Left renal cortex interstitium (tissue), 4 donors: ENCODE results near the gene BTRC. TPM values are rescaled to one million over a fixed set of nuclear protein-coding genes. Genes with fewer than 3 reads are reported as not detected.
A peak's percentile ranks its signal among the peaks of the same experiment; 100 is the strongest.
"Not testable (repeated sequence)": the region's sequence is repeated elsewhere in the genome, so short reads cannot be mapped to it uniquely, and the experiment has no call there.

Experiments used
- DNase-seq, 4 donors: peaks; one replicate each; pipeline ENCODE4 v3.0.0-alpha.2; 2013; ENCODE audit warnings: low read depth in 4 of 4, low spot score in 2 of 4, missing footprints in 1 of 4
- polyA plus RNA-seq, 4 donors: library from polyadenylated mRNA; unstranded; fragments of 120-200 nt; gene quantifications; one replicate each; pipeline ENCODE4 v1.2.1, GENCODE V29; 2013; ENCODE audit not compliant: insufficient read length in 4 of 4

BTRC gene
- polyA plus RNA-seq, 4 donors = 17.1 to 29.8 (median 26.4) TPM

DNA sequence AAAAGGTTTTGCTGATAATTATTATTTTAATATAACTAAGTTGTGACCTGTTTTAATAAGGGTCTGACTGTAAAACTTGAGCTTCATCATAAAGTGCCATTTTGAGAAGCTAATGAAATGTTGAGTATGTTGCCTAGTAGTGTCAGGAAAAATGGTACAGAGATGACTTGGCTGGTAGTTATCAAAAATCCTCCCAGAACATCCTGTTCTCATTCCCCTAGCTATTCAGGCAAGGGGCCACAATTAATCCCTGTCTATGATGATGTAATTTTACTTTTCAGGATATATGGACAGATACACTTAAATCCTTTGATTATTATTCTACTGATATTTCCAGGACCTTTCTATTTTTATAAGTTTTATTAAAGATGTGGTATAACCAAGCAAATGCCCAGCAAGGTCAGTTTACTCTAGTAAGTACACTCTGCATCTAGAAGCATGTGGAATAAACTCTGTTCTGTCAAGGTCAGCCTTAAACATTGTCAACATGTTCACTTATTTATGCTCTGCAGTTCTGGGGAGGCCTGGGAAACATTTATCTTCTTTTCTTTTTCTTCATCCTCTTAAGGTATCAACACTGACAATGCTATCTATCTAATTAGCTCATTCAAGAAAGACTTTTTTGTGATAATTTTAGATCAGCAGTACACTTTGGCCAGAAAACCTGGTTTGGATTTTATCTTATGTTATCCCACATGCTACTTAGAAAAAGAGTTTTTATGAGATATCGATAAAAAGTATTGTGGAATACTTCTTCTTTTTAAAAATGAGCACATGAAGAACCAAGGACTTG, 32.1 kb downstream of the BTRC start:
- no peak for DNase-seq

DNA sequence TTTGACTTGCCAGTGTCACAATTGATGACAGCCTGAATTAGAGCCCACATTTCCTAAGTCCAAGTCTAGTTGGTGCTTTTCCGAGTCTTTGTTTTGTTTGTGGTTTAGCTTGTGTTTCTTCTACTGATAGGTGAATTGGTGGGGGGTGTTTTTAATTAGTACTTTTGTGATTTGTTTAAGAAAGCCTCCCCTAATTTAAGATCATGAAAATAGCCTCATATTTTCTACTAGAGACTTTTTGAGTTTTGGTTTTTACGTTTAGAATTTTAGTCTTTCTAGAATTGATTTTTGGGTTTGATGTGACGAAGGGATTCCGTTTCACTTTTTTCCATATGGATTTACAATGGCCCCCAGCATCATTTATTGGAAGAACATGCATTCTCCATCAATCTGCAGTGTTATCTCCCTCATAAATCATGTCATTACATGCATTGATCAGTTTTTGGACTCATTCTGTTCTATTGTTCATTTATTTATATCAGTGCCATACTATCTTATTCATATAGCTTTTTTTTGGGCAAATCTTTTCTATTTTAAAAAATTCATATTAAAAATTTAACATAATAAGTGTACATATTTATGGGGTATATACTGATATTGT, 32.8 kb downstream of the BTRC start:
- DNase-seq = no peak

DNA sequence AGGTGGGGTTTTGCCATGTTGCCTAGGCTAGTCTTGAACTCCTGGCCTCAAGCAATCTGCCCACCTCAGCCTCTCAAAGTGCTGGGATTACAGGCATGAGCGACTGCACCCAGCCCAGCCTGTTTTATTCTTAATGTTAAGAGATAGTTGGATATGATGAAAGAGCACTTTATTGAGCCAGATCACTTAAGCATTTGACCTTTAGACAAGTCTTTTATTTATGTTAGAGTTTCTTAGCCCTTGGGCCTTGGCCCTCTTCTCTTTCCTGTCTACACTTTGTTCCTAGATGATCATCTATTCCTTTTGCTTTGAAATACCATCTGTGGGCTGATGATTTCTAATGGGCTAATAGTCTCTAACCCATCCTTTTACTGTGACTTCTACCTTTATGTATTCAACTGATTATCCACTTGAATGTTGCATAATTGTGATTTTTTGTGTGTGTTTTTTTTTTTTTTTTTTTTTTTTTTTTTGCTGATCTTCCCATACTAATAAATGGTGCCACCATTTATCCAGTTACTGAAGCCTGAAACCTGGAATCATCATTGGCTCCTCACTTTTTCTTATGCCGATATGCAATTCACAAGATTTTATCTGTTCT, 34.8 kb downstream of the BTRC start:
- no peak for DNase-seq

DNA sequence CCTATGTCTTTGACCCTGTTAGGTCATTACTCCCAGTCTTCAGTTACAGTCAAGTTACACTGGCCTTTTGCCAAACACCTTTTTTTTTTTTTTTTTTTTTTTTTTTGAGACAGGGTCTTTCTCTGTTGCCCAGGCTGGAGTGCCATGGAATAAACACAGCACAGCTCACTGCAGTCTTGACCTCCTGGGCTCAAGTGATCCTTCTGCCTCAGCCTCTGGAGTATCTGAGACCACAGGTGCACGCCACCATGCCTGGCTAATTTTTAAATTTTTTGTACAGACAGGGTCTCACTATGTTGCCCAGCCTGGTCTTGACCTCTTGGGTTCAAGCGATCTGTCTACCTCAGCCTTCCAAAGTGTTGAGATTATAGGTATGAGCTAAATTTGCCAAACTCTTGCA, 35.6 kb downstream of the BTRC start:
- not testable (repeated sequence) for DNase-seq

DNA sequence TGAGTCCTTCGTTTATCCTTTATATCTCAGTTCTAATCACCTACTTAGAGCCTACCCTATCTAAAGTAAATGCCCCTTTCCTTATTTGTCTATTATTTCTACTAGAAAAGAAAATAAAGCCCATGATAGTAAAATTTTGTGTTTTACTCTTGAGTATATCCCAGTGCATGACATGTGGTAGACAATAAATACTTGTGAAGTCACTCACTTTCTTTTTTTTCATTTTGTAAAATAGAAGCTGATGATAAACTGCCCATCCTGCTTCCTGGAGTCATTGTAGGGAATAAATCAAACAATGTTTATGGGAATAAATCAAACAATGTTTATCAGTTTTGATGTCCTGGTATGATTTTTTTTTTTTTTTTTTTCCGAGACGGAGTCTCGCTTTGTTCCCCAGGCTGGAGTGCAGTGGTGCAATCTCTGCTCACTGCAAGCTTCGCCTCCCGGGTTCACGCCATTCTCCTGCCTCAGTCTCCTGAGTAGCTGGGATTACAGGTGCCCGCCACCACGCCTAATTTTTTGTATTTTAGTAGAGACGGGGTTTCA, 36.1 kb downstream of the BTRC start:
- no peak for DNase-seq

DNA sequence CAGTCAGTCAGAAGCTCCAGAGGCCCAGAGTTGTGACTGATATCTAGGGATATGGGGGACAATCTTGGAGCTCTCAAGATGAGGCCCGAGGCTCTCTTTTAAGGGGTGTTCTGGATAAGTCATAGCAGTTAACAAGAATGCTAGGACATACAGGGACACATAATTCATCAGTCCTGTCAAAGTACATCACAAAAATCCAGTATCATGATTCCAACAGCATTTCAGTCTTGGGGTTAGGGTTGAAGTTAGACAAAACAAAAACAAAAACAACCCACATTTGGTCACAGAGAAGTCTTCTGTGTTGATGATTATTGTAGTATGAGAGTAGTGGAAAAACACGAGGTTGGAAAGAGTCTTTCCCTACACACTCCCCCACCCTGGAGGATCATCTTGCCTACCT, 39.4 kb downstream of the BTRC start:
- no peak for DNase-seq

DNA sequence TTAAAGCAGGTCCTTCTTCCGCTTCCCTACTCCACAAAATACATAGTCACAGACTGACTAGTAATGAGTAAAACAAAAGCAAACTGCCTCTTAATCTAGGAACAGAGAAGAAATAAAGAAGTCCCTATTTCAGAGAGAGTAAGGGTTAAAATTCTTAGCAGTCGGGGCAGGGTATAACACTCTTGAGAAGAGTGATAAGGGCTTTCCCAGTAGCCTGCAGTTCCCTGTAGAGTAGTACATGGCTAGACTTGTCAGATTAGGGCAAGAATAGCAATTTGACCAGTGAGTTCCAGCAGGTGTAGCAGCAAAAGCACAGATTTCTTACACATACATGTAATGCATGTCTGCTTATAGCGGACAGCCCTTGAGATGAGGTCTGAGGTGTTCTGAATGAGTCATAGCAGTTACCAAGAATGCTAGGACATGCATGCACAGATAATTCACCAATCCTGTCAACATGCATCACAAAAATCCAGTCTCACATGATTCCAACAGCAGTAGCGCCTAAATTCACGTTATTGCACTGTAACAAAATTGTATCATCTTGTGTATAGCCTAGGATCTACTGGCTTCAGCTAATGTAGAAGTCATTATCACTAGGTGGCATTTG, 40.7 kb downstream of the BTRC start:
- no peak for DNase-seq

DNA sequence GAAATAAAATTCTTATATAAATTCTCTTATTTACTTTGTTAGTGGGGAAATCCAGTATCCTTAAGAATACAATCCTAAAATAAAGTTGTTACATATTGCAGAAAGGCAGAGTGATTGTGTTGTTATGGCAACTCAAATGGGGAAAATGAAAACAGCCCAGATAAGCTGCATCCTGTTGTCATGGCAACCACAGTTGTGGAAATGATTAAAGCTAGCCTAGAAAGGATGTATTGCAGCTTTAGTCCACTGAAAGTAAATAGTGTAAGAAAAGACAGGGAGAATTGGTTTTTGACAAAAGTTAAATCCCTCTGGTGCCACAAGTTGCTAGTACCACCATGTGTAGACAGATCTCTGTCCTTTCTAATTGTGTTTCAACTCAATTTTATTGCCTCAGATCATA, 43.2 kb downstream of the BTRC start:
- peak in 3 of 4 donors; percentile 16 to 32 (median 25) for DNase-seq

DNA sequence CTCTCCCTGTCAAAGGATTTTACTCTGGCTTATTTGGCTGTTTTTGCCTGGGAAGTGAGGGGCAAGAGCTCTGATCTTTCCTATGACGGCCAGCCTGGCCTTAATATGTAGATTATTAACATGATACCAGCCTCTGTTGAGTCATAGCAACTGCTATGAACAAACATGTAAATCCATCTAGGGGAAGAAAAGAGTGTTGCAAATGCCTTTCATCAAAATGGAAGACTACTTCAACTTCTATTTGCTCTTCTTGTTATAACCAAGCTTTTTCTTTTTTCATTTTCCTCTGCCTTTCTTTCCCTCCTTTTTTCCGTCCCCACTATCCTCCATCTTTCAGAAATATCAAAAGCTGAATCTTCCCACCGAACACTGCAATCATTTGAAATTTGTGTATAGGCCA, 46.6 kb downstream of the BTRC start:
- no peak for DNase-seq

DNA sequence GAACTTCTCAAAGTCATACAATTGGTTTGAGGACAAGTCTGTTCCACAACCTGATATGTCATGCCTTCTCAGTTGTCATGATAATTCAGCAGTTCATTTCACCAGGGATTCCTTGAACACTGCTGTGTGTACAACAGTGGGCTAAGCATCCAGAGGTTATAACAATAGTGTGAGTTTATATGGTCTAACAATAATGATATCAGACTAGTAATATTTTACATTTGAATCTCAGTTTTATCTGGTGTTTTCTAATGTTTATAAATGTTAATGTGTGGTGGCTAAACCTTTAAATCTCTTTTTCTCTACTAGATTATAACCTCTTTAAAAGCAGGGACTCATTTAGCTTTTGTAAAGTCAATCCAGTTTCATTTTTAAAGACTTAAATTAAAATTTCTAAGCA, 48.7 kb downstream of the BTRC start:
- no peak for DNase-seq

DNA sequence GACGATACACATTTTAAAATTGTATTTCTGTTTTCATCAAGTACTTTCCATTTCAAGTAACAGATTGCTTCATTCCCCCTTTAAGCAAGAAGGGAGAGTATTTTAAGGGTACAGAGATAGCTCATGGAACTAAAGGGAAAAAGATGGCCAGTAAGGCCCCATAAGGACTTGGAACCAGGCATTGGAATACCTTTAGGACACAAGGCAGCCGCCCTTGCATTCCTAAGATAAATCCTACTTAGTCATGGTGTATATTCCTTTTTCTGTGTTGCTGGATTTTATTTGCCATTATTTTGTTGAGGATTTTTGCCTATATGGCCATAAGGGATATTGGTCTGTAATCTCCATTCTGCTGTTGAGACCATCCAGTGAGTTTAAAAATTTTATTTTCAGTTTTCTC, 49.2 kb downstream of the BTRC start:
- no peak for DNase-seq

DNA sequence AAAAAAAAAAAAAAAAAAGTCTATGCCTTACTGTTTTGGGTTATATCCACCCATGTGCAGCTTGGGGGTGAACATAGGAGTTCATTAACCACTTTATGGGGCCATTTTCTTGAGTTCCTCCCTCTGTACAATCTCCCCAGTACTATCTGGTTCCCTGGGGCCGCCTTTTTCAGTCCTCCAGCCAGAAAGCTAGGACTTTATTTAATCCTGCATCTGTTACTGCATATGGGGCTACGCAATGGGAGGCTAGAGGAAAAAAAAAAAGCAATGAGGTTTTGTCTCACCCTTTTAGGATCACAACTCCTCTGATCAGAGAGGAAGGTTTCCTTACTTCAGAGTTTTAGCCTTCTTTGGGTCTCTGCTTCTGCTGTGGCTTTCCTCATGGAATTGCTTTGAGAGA, 51.0 kb downstream of the BTRC start:
- no peak for DNase-seq

DNA sequence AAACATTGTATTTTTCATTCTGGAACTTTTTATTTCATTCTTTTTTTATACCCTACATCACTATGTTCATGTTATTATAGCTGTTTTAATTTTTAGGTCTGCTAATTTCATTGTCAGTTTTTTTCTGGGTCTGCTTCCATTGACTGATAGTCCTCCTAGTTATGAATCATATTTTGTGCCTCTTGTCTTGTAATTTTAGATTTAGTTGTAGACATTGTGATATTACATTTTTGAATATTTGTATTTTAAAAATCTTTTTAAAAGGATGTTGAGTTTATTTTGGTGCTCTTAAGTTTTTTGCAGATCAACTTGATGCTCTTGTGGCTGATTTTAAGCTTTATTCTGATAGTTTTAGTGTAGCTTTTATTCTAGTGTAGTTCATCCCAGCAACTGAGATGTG, 57.6 kb downstream of the BTRC start:
- DNase-seq = no peak

DNA sequence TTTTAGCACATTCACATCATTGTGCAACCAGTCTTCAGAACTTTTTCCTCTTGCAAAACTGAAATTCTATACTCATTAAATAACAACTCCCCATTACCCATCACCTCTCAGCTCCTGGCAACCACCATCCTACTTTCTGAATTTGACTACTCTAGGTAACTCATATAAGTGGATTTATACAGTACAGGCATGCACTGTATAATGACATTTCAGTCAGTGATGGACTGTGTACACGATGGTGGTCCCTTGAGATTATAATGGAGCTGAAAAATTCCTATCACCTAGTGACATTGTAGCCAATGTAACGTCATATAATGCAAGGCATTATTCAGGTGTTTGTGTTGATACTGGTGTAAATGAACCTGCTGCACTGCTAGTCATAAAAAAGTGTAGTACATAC, 60.1 kb downstream of the BTRC start:
- DNase-seq = no peak

DNA sequence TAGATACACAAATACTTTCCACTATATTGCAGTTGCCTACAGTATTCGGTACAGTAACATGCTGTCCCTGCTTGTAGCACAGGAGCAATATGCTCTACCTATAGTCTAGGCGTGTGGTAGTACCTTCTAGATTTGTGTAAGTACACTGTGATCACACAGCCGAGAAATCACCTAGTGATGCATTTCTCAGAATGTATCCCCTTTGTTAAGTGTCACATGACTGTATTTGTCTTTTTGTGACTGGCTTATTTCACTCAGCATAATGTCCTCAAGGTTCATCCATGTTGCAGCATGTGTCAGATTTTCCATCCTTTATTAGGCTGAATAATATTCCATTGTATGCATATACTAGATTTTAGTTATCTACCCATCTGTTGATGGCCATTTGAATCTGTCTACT, 61.9 kb downstream of the BTRC start:
- no peak for DNase-seq

DNA sequence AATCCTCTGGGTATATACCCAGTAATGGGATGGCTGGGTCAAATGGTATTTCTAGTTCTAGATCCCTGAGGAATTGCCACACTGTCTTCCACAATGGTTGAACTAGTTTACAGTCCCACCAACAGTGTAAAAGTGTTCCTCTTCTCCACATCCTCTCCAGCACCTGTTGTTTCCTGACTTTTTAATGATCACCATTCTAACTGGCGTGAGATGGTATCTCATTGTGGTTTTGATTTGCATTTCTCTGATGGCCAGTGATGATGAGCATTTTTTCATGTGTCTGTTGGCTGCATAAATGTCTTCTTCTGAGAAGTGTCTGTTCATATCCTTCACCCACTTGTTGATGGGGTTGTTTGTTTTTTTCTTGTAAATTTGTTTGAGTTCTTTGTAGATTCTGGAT, 68.0 kb downstream of the BTRC start:
- DNase-seq = not testable (repeated sequence)

DNA sequence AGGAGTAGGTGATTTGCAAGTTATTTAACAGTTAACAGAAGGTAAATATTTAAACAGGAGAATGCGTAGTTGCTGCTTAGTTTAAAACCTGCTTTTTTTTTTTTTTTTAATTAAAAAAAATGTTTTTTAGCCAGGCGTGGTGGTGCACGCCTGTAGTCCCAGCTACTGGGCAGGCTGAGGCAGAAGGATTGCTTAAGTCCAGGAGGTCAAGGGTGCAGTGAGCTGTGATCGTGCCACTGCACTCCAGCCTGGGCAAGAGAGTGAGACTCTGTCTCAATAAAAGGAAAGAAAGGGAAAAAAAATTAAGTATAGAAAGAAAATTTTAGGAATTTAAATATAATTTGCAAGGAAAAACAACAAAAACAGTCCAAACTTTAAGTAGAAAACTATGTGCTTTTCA, 71.6 kb downstream of the BTRC start:
- DNase-seq = no peak

DNA sequence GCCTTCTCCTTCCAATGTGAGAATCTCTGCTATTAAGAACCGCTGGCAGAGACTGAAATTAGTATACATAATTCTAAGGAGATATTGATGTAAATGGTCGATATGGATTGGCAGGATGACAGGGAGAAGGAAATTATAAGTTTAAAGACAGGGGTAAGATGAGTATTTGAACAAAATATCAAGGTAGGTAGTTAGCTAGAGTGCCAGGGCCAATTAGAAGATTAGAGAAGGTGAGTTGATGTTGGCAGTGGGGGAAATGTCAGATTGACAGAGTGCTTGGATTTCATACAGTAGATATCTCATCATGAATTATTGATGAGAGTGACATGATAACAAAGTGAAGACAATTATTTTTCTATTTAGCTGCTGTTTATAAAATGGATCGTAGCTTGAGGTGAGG, 74.1 kb downstream of the BTRC start:
- no peak for DNase-seq

DNA sequence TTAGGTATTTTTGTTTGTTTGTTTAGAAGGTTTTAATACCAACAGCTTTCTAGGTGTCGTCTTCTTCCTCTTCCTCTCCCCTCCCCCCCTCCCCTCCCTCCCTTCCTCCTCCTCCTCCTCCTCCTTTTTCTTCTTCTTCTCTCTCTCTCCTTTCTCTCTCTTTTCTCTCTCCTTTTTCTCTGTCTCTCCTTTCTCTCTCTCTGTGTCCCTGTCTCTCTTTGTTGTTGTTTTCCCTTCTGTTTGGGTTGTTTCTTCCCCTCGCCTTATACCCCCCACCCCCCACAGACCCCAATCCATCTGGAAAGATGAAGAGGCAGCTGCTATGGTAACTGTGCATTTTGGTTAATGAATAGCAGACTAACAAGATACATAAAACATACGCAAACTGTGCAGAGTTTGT, 75.5 kb downstream of the BTRC start:
- DNase-seq = no peak

DNA sequence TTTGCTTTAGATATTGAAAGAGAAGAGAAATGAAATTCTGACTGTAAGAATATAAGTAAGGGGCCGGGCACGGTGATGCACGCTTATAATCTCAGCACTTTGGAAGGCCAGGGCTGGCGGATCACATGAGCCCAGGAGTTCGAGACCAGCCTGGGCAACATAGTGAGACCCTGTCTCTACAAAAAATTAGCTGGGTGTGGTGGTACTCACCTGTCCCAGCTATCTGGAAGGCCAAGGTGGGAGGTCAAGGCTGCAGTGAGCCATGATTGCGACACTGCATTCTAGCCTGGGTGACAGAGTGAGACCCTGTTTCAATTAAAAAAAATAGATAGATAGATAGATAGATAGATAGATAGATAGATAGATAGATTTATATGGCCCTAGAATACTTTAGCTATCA, 82.3 kb downstream of the BTRC start:
- no peak for DNase-seq

DNA sequence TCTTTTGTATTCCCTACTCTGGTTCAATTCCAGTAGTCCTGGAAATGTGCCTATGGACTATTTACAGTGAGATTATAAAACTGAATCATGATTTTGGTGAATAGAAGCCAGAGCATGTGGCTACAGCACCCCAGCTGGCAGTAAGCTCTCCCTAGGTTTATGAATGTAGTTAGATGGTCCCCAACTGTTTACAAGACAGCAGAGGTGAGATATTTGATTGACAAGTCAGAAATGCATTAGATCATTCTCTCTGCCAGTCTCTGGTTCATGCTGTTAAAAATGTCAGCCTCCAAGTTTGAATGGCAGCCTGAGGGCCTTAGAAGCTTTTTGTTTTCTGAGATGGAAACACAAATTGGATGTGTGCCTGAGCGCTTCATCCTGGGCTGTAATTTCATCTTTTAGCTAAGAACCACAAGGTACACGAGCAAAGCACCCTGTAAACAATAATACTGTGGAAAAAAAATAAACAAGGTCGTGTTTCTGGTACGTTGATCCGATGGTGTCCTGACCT, 85.0 kb downstream of the BTRC start:
- no peak for DNase-seq
